Dermis microvascular lymphatic vessel endothelial cell (primary cell): Measurements from ENCODE around the gene C6orf163. TPM values are rescaled to one million over a fixed set of nuclear protein-coding genes. Genes with fewer than 3 reads are reported as not detected.
"Not testable (repeated sequence)": the region's sequence is repeated elsewhere in the genome, so short reads cannot be mapped to it uniquely, and the experiment has no call there.

Experiments
- DNase-seq, 2 donors: peaks; one replicate each; pipeline versions ENCODE4 v3.0.0 to v3.0.0-alpha.2; 2010; ENCODE audit warnings: low read depth in 2 of 2
- total RNA-seq: library from RNA; depleted of rRNA; stranded (reverse); fragments of >200 nt; gene quantifications from 2 replicates; pipeline ENCODE4 v1.2.1, GENCODE V29; 2014

C6orf163 gene
- total RNA-seq, result 0.26 and 0.63 TPM in 2 replicates

- DNase-seq, result no peak
These were observed at the start of gene C6orf163 for GRCh38 chr6:87344731-87345130. Gene C6orf163 (plus strand): TSS chr6:87344813. CDS start chr6:87345100, 287 bp downstream.

- DNase-seq, result no peak
These were observed 47.5 kb upstream of the C6orf163 start for GRCh38 chr6:87297119-87297518.

- DNase-seq, result not testable (repeated sequence)
These were observed 43.3 kb upstream of the C6orf163 start for GRCh38 chr6:87301277-87301676.

GRCh38 chr6:87308970-87309369, 35.6 kb upstream of the C6orf163 start:
- no peak for DNase-seq

- DNase-seq, result no peak
These were observed 31.8 kb upstream of the C6orf163 start for GRCh38 chr6:87312860-87313259.

GRCh38 chr6:87315071-87315470, 29.5 kb upstream of the C6orf163 start:
- DNase-seq, result no peak

GRCh38 chr6:87319271-87319987, 25.2 kb upstream of the C6orf163 start:
- DNase-seq, result no peak

- peak; percentile 31 to 82 for DNase-seq
These were observed 22.1 kb upstream of the C6orf163 start, which contains the start of gene SMIM8 for GRCh38 chr6:87322304-87323212. Gene SMIM8 (plus strand): TSS chr6:87322588. CDS start chr6:87337032, 14,444 bp downstream.

- DNase-seq, result not testable (repeated sequence)
These were observed 20.7 kb upstream of the C6orf163 start for GRCh38 chr6:87323880-87324279.

- DNase-seq, result no peak
These were observed 13.7 kb upstream of the C6orf163 start for GRCh38 chr6:87330961-87331360.

- DNase-seq, result no peak
These were observed 11.6 kb upstream of the C6orf163 start for GRCh38 chr6:87333033-87333432.

GRCh38 chr6:87333591-87334181, 10.9 kb upstream of the C6orf163 start:
- DNase-seq, result peak in 1 of 2 donors; percentile 2

- DNase-seq, result no peak
These were observed 9.9 kb upstream of the C6orf163 start for GRCh38 chr6:87334683-87335082.

GRCh38 chr6:87336367-87336766, 8.2 kb upstream of the C6orf163 start:
- DNase-seq, result no peak

- no peak for DNase-seq
These were observed 4.4 kb upstream of the C6orf163 start for GRCh38 chr6:87340230-87340629.

- DNase-seq, result no peak
These were observed 3.5 kb upstream of the C6orf163 start for GRCh38 chr6:87341158-87341557.

- no peak for DNase-seq
These were observed 2.7 kb upstream of the C6orf163 start for GRCh38 chr6:87341899-87342298.

GRCh38 chr6:87342829-87343228, 1.8 kb upstream of the C6orf163 start:
- no peak for DNase-seq

- no peak for DNase-seq
These were observed 2.1 kb downstream of the C6orf163 start for GRCh38 chr6:87346700-87347099.

- no peak for DNase-seq
These were observed 5.3 kb downstream of the C6orf163 start for GRCh38 chr6:87349896-87350295.

GRCh38 chr6:87350516-87350915, 5.9 kb downstream of the C6orf163 start:
- no peak for DNase-seq

GRCh38 chr6:87351583-87351982, 7.0 kb downstream of the C6orf163 start:
- DNase-seq, result no peak
